WTC11 (cell line): ENCODE measurements around the gene PRRX1. TPM values are rescaled to one million over a fixed set of nuclear protein-coding genes. Genes with fewer than 3 reads are reported as not detected.

Experiments
- ATAC-seq: fragments of 200-7000 bp; cut with Tn5 transposase; 2 replicates; pipeline ENCODE4 v1.10.0; 2021; ENCODE audit warnings: mild to moderate bottlenecking, moderate library complexity
- CTCF ChIA-PET: fragments of 300-600 bp; sonication (Branson Sonifier 250); formaldehyde crosslinking; loops from one replicate; lab custom pipeline; 2021; ENCODE audit warnings: antibody characterized with exemption; lab: Charles Lee
- POLR2A ChIA-PET: fragments of 350-600 bp; sonication (Branson Sonifier 250); formaldehyde crosslinking; loops from one replicate; lab custom pipeline; 2021; ENCODE audit warnings: antibody characterized with exemption; lab: Charles Lee
- DNase-seq: peaks from one replicate; pipeline ENCODE4 v3.0.0; 2021; ENCODE audit warnings: low spot score
- H3K27ac Mint-ChIP-seq: 2 replicates; pipeline ENCODE4 v1.8.0; 2021; ENCODE audit warnings: mixed read lengths
- H3K27me3 Mint-ChIP-seq: 2 replicates; pipeline ENCODE4 v1.8.0; 2021; ENCODE audit warnings: low read depth, mild to moderate bottlenecking, moderate library complexity, mixed read lengths
- H3K36me3 Mint-ChIP-seq: 2 replicates; pipeline ENCODE4 v1.8.0; 2021; ENCODE audit warnings: mixed read lengths
- H3K4me1 Mint-ChIP-seq: 2 replicates; pipeline ENCODE4 v1.8.0; 2022; ENCODE audit warnings: mixed read lengths
- H3K4me3 Mint-ChIP-seq: 2 replicates; pipeline ENCODE4 v1.8.0; 2021; ENCODE audit warnings: mild to moderate bottlenecking, moderate library complexity, mixed read lengths
- H3K9me3 Mint-ChIP-seq: 2 replicates; pipeline ENCODE4 v1.8.0; 2021; ENCODE audit warnings: mixed read lengths
- AFF4 ChIP-seq: sonication (generic); formaldehyde crosslinking; IDR thresholded peaks from 2 replicates; pipeline ENCODE4 v1.8.1; 2023; ENCODE audit warnings: mild to moderate bottlenecking, missing genetic modification reagents, borderline replicate concordance
- ARID4B ChIP-seq: sonication (generic); formaldehyde crosslinking; IDR thresholded peaks from 2 replicates; pipeline ENCODE4 v1.8.0; 2023; ENCODE audit warnings: missing genetic modification reagents, mild to moderate bottlenecking, borderline replicate concordance
- ATF2 ChIP-seq: sonication (generic); formaldehyde crosslinking; IDR thresholded peaks from 2 replicates; pipeline ENCODE4 v1.8.1; 2022; ENCODE audit warnings: low read depth, missing genetic modification reagents, borderline replicate concordance
- CREM ChIP-seq: sonication (generic); formaldehyde crosslinking; IDR thresholded peaks from 2 replicates; pipeline ENCODE4 v1.8.1; 2022; ENCODE audit warnings: mild to moderate bottlenecking, missing genetic modification reagents, moderate library complexity
- E2F1 ChIP-seq: sonication (generic); formaldehyde crosslinking; IDR thresholded peaks from 2 replicates; pipeline ENCODE4 v1.8.0; 2022; ENCODE audit warnings: mild to moderate bottlenecking, missing genetic modification reagents
- FOXK1 ChIP-seq: sonication (generic); formaldehyde crosslinking; IDR thresholded peaks from 2 replicates; pipeline ENCODE4 v1.8.0; 2022; ENCODE audit warnings: mild to moderate bottlenecking, moderate library complexity, missing genetic modification reagents
- GABPB1 ChIP-seq: sonication (generic); formaldehyde crosslinking; IDR thresholded peaks from 2 replicates; pipeline ENCODE4 v1.8.1; 2023; ENCODE audit warnings: mild to moderate bottlenecking, missing genetic modification reagents
- HMGA2 ChIP-seq: fragments of 250-450 bp; sonication (Bioruptor Pico); IDR thresholded peaks from 2 replicates; pipeline ENCODE4 v1.4.0; 2021; ENCODE audit warnings: mild to moderate bottlenecking, moderate library complexity
- IRF2 ChIP-seq: sonication (generic); formaldehyde crosslinking; IDR thresholded peaks from 2 replicates; pipeline ENCODE4 v1.8.0; 2022; ENCODE audit warnings: low read depth, missing genetic modification reagents, borderline replicate concordance
- JUN ChIP-seq: sonication (generic); formaldehyde crosslinking; IDR thresholded peaks from 2 replicates; pipeline ENCODE4 v1.8.0; 2023; ENCODE audit warnings: mild to moderate bottlenecking, missing genetic modification reagents
- KAT7 ChIP-seq: sonication (generic); formaldehyde crosslinking; IDR thresholded peaks from 2 replicates; pipeline ENCODE4 v1.8.1; 2023; ENCODE audit warnings: missing genetic modification reagents, mild to moderate bottlenecking, borderline replicate concordance
- MLX ChIP-seq: sonication (generic); formaldehyde crosslinking; IDR thresholded peaks from 2 replicates; pipeline ENCODE4 v1.8.1; 2023; ENCODE audit warnings: mild to moderate bottlenecking, missing genetic modification reagents, moderate library complexity
- MXD4 ChIP-seq: fragments of 250-450 bp; sonication (Bioruptor Pico); IDR thresholded peaks from 2 replicates; pipeline ENCODE4 v1.8.0; 2021; ENCODE audit warnings: mild to moderate bottlenecking, moderate library complexity, borderline replicate concordance
- MYBL2 ChIP-seq: sonication (generic); formaldehyde crosslinking; IDR thresholded peaks from 2 replicates; pipeline ENCODE4 v1.8.1; 2023; ENCODE audit warnings: mild to moderate bottlenecking, moderate library complexity, missing genetic modification reagents
- NR2C2 ChIP-seq: sonication (generic); formaldehyde crosslinking; IDR thresholded peaks from 2 replicates; pipeline ENCODE4 v1.8.0; 2022; ENCODE audit warnings: mild to moderate bottlenecking, missing genetic modification reagents
- OVOL2 ChIP-seq: fragments of 250-450 bp; sonication (Bioruptor Pico); IDR thresholded peaks from 2 replicates; pipeline ENCODE4 v1.9.0; 2021; ENCODE audit warnings: mild to moderate bottlenecking, borderline replicate concordance
- PREB ChIP-seq: sonication (generic); formaldehyde crosslinking; IDR thresholded peaks from 2 replicates; pipeline ENCODE4 v1.8.1; 2022; ENCODE audit warnings: mild to moderate bottlenecking, missing genetic modification reagents, moderate library complexity, borderline replicate concordance
- SP1 ChIP-seq: sonication (generic); formaldehyde crosslinking; conservative IDR thresholded peaks from 2 replicates; pipeline ENCODE4 v1.8.1; 2022; ENCODE audit warnings: missing genetic modification reagents
- TEAD1 ChIP-seq: sonication (generic); formaldehyde crosslinking; IDR thresholded peaks from 2 replicates; pipeline ENCODE4 v1.8.0; 2022; ENCODE audit warnings: mild to moderate bottlenecking, missing genetic modification reagents
- ZNF232 ChIP-seq: sonication (generic); formaldehyde crosslinking; IDR thresholded peaks from 2 replicates; pipeline ENCODE4 v1.8.0; 2022; ENCODE audit warnings: mild to moderate bottlenecking, missing genetic modification reagents
- ZNF416 ChIP-seq: fragments of 250-450 bp; sonication (Bioruptor Pico); IDR thresholded peaks from 2 replicates; pipeline ENCODE4 v1.9.0; 2021; ENCODE audit warnings: mild to moderate bottlenecking, inconsistent platforms
- ZNF423 ChIP-seq: fragments of 250-450 bp; sonication (Bioruptor Pico); IDR thresholded peaks from 2 replicates; pipeline ENCODE4 v2.1.2; 2022; ENCODE audit warnings: mild to moderate bottlenecking, moderate library complexity
- ZNF512 ChIP-seq: sonication (generic); formaldehyde crosslinking; IDR thresholded peaks from 2 replicates; pipeline ENCODE4 v1.8.1; 2022; ENCODE audit warnings: missing genetic modification reagents, borderline replicate concordance
- total RNA-seq: library from RNA; stranded (reverse); gene quantifications from 3 replicates; pipeline ENCODE4 v1.2.3, GENCODE V29; 2021

The PRRX1 gene
- total RNA-seq, 1 experiment from 2014 or later: 0.31 TPM

GRCh38 chr1:170617591-170618330 is 46.2 kb upstream of the PRRX1 start (continued):
- TF ChIP-seq ZNF232 (CRISPR knock-in tag) (no peak), ATF2 (no peak), ZNF512 (CRISPR knock-in tag) (no peak), CREM (CRISPR knock-in tag) (no peak), ZNF416 (CRISPR knock-in tag) (no peak), AFF4 (CRISPR knock-in tag) (no peak), MLX (CRISPR knock-in tag) (no peak), FOXK1 (CRISPR knock-in tag) (no peak), JUN (CRISPR knock-in tag) (no peak), KAT7 (no peak), MYBL2 (CRISPR knock-in tag) (no peak)

GRCh38 chr1:170618421-170618820 is 45.5 kb upstream of the PRRX1 start:
- H3K27me3 Mint-ChIP-seq: no peaks in the 10 kb centered on the region; the same call in none of the 2 replicates
- H3K9me3 Mint-ChIP-seq: no peaks in the 10 kb centered on the region; the same call in 1 of the 2 replicates
- CTCF ChIA-PET: no interaction called here
- POLR2A ChIA-PET: no interaction called here
- no peaks in the 10 kb centered on the region for H3K4me1 Mint-ChIP-seq
- H3K36me3 Mint-ChIP-seq: no peaks in the 10 kb centered on the region
- DNase-seq (no peak), ATAC-seq (no peak)
- TF ChIP-seq PREB (CRISPR knock-in tag): no peak
- TF ChIP-seq OVOL2 (CRISPR knock-in tag): no peak
- no peak for TF ChIP-seq ZNF423 (CRISPR knock-in tag)
- TF ChIP-seq NR2C2 (CRISPR knock-in tag): no peak
- TF ChIP-seq MXD4 (CRISPR knock-in tag): no peak
- no peak for TF ChIP-seq SP1
- no peak for TF ChIP-seq TEAD1 (CRISPR knock-in tag)
- no peak for TF ChIP-seq ARID4B
- TF ChIP-seq GABPB1: no peak
- TF ChIP-seq IRF2 (CRISPR knock-in tag): no peak
- TF ChIP-seq HMGA2 (CRISPR knock-in tag): no peak
- no peak for TF ChIP-seq E2F1 (CRISPR knock-in tag)
- no peak overlapping the region for H3K4me3 Mint-ChIP-seq
- no peak overlapping the region for H3K27ac Mint-ChIP-seq
